ENCODE measurements around the gene SMAD5.

- TF ChIP-seq CTCF (IDR thresholded peaks at IDR 0.05) (no peak), EZH2 (IDR thresholded peaks at IDR 0.05) (no peak), EZH2phosphoT487 (IDR thresholded peaks at IDR 0.05) (no peak)
Measured at GRCh38 chr5:136216230-136216629, 83.6 kb downstream of the SMAD5 start.

All from neural progenitor cell (in vitro differentiated cells).